Measurements from ENCODE around the gene LMO7.

The LMO7 gene

GRCh38 chr13:75759531-75759930 is 123.4 kb downstream of the LMO7 start:
- Histone ChIP-seq H3K4me3 (no peak overlapping the region), H3K36me3 (no peaks in the 10 kb centered on the region), H3K27me3 (no peaks in the 10 kb centered on the region), H3K27ac (peak overlapping the region in 1 of 2 donors; percentile 63), H3K9me3 (no peaks in the 10 kb centered on the region), H3K4me1 (peaks cover 0 to 29% (median 3%) of the 10 kb centered on the region in 4 donors)
- no peak for TF ChIP-seq CTCF (IDR thresholded peaks at IDR 0.05)
- intact Hi-C loops (cut with DNase I; ENCODE audit: low total_unique reads) = no loop called here
- DNase-seq = no peak

- no peak for TF ChIP-seq CTCF (IDR thresholded peaks at IDR 0.05)
- H3K4me3 ChIP-seq = peak overlapping the region; percentile 25 to 28
- H3K27ac ChIP-seq = peak overlapping the region; percentile 63 to 68
- intact Hi-C loops (cut with DNase I; ENCODE audit: low total_unique reads) = no loop called here
- H3K9me3 ChIP-seq = no peaks in the 10 kb centered on the region
- no peaks in the 10 kb centered on the region for H3K27me3 ChIP-seq
- H3K4me1 ChIP-seq = peaks cover 0 to 36% (median 4%) of the 10 kb centered on the region in 4 donors
- no peaks in the 10 kb centered on the region for H3K36me3 ChIP-seq
- no peak for DNase-seq
Measured at GRCh38 chr13:75760131-75761021, 124.2 kb downstream of the LMO7 start.

GRCh38 chr13:75761369-75761768 is 125.2 kb downstream of the LMO7 start:
- DNase-seq = no peak
- peaks cover 0 to 40% (median 5%) of the 10 kb centered on the region in 4 donors for H3K4me1 ChIP-seq
- H3K9me3 ChIP-seq = no peaks in the 10 kb centered on the region
- peak overlapping the region; percentile 25 to 28 for H3K4me3 ChIP-seq
- no peaks in the 10 kb centered on the region for H3K27me3 ChIP-seq
- no peaks in the 10 kb centered on the region for H3K36me3 ChIP-seq
- peak overlapping the region; percentile 63 to 68 for H3K27ac ChIP-seq
- intact Hi-C loops (cut with DNase I; ENCODE audit: low total_unique reads) = no loop called here
- no peak for TF ChIP-seq CTCF (IDR thresholded peaks at IDR 0.05)

GRCh38 chr13:75762076-75762937 is 126.2 kb downstream of the LMO7 start:
- DNase-seq = no peak
- no peak for TF ChIP-seq CTCF (IDR thresholded peaks at IDR 0.05)
- H3K4me1 ChIP-seq = peaks cover 0 to 40% (median 5%) of the 10 kb centered on the region in 4 donors
- H3K27ac ChIP-seq = peak overlapping the region; percentile 63 to 68
- H3K4me3 ChIP-seq = peak overlapping the region; percentile 25 to 28
- H3K27me3 ChIP-seq = no peaks in the 10 kb centered on the region
- no peaks in the 10 kb centered on the region for H3K9me3 ChIP-seq
- no peaks in the 10 kb centered on the region for H3K36me3 ChIP-seq
- intact Hi-C loops (cut with DNase I; ENCODE audit: low total_unique reads) = no loop called here

- Histone ChIP-seq H3K9me3 (no peaks in the 10 kb centered on the region), H3K36me3 (no peaks in the 10 kb centered on the region), H3K27ac (peak overlapping the region; percentile 63 to 68), H3K4me3 (peak overlapping the region; percentile 25 to 28), H3K4me1 (peaks cover 0 to 40% (median 5%) of the 10 kb centered on the region in 4 donors), H3K27me3 (no peaks in the 10 kb centered on the region)
- intact Hi-C loops (cut with DNase I; ENCODE audit: low total_unique reads) = no loop called here
- no peak for DNase-seq
- no peak for TF ChIP-seq CTCF (IDR thresholded peaks at IDR 0.05)
Measured at GRCh38 chr13:75762955-75763354, 126.8 kb downstream of the LMO7 start.

All from tibial artery (tissue), 4 donors.